NB4 (cell line): ENCODE measurements around the gene RARRES1.

Source experiments
- CTCF ChIP-seq: IDR thresholded peaks from one replicate; pipeline ENCODE4 v1.5.1; 2012; ENCODE audit warnings: low read depth, low read length
- POLR2A ChIP-seq: IDR thresholded peaks from 2 replicates; pipeline ENCODE4 v1.6.1; 2011; ENCODE audit warnings: mild to moderate bottlenecking; ENCODE audit not compliant: insufficient read length; ENCODE audit errors: extremely low read depth

DNA sequence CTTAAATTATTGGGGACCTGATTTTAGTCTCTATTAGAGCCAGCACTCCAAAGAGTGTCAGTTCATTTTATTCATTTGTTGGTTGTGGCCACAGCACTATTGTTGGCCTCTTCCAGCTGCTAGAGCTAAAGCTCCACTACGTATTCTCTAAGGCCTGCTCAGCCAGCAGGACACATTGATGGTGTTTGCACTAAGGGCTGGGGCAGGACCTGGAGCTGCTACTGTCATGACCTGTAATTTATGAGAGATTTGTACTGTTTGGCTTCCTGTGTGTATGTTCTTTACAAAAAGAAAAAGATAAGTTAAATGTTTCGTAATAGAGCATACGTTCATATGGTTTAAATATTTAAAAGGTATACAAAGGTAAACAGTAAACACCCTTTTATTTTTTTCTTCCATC lies 79.8 kb downstream of the RARRES1 start:
- TF ChIP-seq CTCF (no peak), POLR2A (no peak)
